ENCODE measurements around the gene AGBL4. TPM values are rescaled to one million over a fixed set of nuclear protein-coding genes. Genes with fewer than 3 reads are reported as not detected.
"Not testable (repeated sequence)": the region's sequence is repeated elsewhere in the genome, so short reads cannot be mapped to it uniquely, and the experiment has no call there.

Gene AGBL4
- total and polyA plus RNA-seq, 2 of the 13 experiments (the other 11 are each of a cell fraction or from before 2014, with no cell fraction given) = not detected

GRCh38 chr1:49307457-49307856 lies 716.3 kb downstream of the AGBL4 start (continued):
- TF ChIP-seq, protein P1, sequence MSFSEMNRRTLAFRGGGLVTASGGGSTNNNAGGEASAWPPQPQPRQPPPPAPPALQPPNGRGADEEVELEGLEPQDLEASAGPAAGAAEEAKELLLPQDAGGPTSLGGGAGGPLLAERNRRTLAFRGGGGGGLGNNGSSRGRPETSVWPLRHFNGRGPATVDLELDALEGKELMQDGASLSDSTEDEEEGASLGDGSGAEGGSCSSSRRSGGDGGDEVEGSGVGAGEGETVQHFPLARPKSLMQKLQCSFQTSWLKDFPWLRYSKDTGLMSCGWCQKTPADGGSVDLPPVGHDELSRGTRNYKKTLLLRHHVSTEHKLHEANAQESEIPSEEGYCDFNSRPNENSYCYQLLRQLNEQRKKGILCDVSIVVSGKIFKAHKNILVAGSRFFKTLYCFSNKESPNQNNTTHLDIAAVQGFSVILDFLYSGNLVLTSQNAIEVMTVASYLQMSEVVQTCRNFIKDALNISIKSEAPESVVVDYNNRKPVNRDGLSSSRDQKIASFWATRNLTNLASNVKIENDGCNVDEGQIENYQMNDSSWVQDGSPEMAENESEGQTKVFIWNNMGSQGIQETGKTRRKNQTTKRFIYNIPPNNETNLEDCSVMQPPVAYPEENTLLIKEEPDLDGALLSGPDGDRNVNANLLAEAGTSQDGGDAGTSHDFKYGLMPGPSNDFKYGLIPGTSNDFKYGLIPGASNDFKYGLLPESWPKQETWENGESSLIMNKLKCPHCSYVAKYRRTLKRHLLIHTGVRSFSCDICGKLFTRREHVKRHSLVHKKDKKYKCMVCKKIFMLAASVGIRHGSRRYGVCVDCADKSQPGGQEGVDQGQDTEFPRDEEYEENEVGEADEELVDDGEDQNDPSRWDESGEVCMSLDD (CRISPR knock-in tag; IDR thresholded peaks at IDR 0.05; ENCODE audit: borderline replicate concordance) = no peak
- TF ChIP-seq HNRNPH1 (optimal IDR thresholded peaks at IDR 0.05; ENCODE audit: low read depth, low read length) = no peak
- no peak for TF ChIP-seq NCOR1 (IDR thresholded peaks at IDR 0.05; ENCODE audit: borderline replicate concordance, low read length)

GRCh38 chr1:49306507-49307070 lies 717.2 kb downstream of the AGBL4 start:
- Histone ChIP-seq H3K4me2 (ENCODE audit: low read depth, low read length) (no peak overlapping the region), H3K27me3 (ENCODE audit: control insufficient read depth in 1 of 2, insufficient read depth in 2 of 2, low read length in 2 of 2) (no peaks in the 10 kb centered on the region), H4K20me1 (ENCODE audit: insufficient read depth, low read length) (no peaks in the 10 kb centered on the region), H3K9ac (ENCODE audit: insufficient read depth, low read depth, low read length) (no peak overlapping the region), H3K4me3 (replicated peaks in 1 of 3; ENCODE audit: insufficient read depth in 1 of 3, low read depth in 2 of 3, low read length in 3 of 3) (no peak overlapping the region), H3K4me1 (ENCODE audit: insufficient read depth, low read length) (no peaks in the 10 kb centered on the region), H3K36me3 (replicated peaks in 1 of 2; ENCODE audit: control insufficient read depth in 1 of 2, insufficient read depth in 2 of 2, low read length in 2 of 2) (no peaks in the 10 kb centered on the region), H3K79me2 (ENCODE audit: insufficient read depth, low read length) (no peaks in the 10 kb centered on the region), H2AFZ (ENCODE audit: low read length) (no peak overlapping the region), H3K9me3 (ENCODE audit: low read length) (peaks cover 91% of the 10 kb centered on the region), H3K27ac (ENCODE audit: extremely low read length, insufficient read depth, low read length) (no peak overlapping the region)
- DNase-seq (ENCODE audit: low spot score) (no peak), ATAC-seq (no peak), FAIRE-seq (no peak)
- in situ Hi-C loops (cut with HindIII; ENCODE audit: extremely low pct_ligation_motif_present, low pct_unique_long_range_greater_than_20kb) (no loop called here), intact Hi-C loops (cut with micrococcal nuclease; ENCODE audit: unreplicated experiment) (no loop called here)
- ChIA-PET CTCF (ENCODE audit: low intra/inter-chr PET ratio, low total read pairs) (no interaction called here), POLR2A (no interaction called here)
- no peak for TF ChIP-seq HOXA3 (CRISPR knock-in tag; IDR thresholded peaks at IDR 0.05)
- TF ChIP-seq RAD51 (IDR thresholded peaks at IDR 0.05; ENCODE audit: borderline replicate concordance) = peak; percentile 70; the same call in 1 of the 2 replicates
- TF ChIP-seq, protein P2, sequence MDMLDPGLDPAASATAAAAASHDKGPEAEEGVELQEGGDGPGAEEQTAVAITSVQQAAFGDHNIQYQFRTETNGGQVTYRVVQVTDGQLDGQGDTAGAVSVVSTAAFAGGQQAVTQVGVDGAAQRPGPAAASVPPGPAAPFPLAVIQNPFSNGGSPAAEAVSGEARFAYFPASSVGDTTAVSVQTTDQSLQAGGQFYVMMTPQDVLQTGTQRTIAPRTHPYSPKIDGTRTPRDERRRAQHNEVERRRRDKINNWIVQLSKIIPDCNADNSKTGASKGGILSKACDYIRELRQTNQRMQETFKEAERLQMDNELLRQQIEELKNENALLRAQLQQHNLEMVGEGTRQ (IDR thresholded peaks at IDR 0.05; ENCODE audit: low read depth, low read length) = 0 out of 2 replicates have a peak, but pooled peaks have one; percentile 35
- TF ChIP-seq, protein P2 (CRISPR knock-in tag; IDR thresholded peaks at IDR 0.05; ENCODE audit: borderline replicate concordance) = no peak
- WGBS (ENCODE audit: low lambda C conversion rate) = 0% methylated on average over 1 of the region's 1 CpG
- no TSS peak for BruUV-seq (replicated peaks)

DNA sequence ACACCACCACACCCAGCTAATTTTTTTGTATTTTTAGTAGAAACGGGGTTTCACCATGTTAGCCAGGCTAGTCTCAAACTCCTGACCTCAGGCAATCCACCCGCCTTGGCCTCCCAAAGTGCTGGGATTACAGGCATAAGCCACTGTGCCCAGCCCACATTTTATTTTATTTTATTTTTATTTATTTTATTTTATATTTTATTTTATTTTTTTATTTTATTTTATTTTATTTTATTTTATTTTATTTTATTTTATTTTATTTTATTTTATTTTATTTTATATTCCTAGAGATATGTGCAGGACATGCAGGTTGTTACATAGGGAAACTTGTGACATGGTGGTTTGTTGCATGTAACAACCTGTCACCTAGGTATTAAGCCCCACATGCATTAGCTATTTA lies 721.4 kb downstream of the AGBL4 start:
- in situ Hi-C loops (cut with HindIII; ENCODE audit: extremely low pct_ligation_motif_present, low pct_unique_long_range_greater_than_20kb); H3K36me3 ChIP-seq (replicated peaks in 1 of 2; ENCODE audit: control insufficient read depth in 1 of 2, insufficient read depth in 2 of 2, low read length in 2 of 2); H3K4me1 ChIP-seq (ENCODE audit: insufficient read depth, low read length); H3K9ac ChIP-seq (ENCODE audit: insufficient read depth, low read depth, low read length); H3K27ac ChIP-seq (ENCODE audit: extremely low read length, insufficient read depth, low read length); BruUV-seq (replicated peaks); intact Hi-C loops (cut with micrococcal nuclease; ENCODE audit: unreplicated experiment); FAIRE-seq; H3K4me2 ChIP-seq (ENCODE audit: low read depth, low read length); POLR2A ChIA-PET; H4K20me1 ChIP-seq (ENCODE audit: insufficient read depth, low read length); ATAC-seq; DNase-seq (ENCODE audit: low spot score); H3K27me3 ChIP-seq (ENCODE audit: control insufficient read depth in 1 of 2, insufficient read depth in 2 of 2, low read length in 2 of 2); CTCF ChIA-PET (ENCODE audit: low intra/inter-chr PET ratio, low total read pairs); H2AFZ ChIP-seq (ENCODE audit: low read length); H3K79me2 ChIP-seq (ENCODE audit: insufficient read depth, low read length); H3K4me3 ChIP-seq (replicated peaks in 1 of 3; ENCODE audit: insufficient read depth in 1 of 3, low read depth in 2 of 3, low read length in 3 of 3): not testable (repeated sequence)
- 20% methylated on average over 2 of the region's 2 CpGs for WGBS (ENCODE audit: low lambda C conversion rate)
- peaks cover 92% of the 10 kb centered on the region for H3K9me3 ChIP-seq (ENCODE audit: low read length)
